Left lung (tissue), 10 donors: ENCODE measurements around the gene PMEPA1. TPM values are rescaled to one million over a fixed set of nuclear protein-coding genes. Genes with fewer than 3 reads are reported as not detected.

Source experiments
- ATAC-seq: fragments of 200-7000 bp; cut with Tn5 transposase; one replicate; pipeline ENCODE4 v1.9.1; 2020; ENCODE audit warnings: moderate library complexity
- DNase-seq, 4 donors: peaks; one replicate each; pipeline ENCODE4 v3.0.0-alpha.2; 2013 to 2020
- H3K27ac ChIP-seq, 2 donors: fragments of 200-600 bp; sonication (generic) in 1 of 2; one replicate each; pipeline versions ENCODE4 v1.5.0 to v1.8.0; 2020 to 2021
- H3K27me3 ChIP-seq, 2 donors: fragments of 200-600 bp; sonication (generic) in 1 of 2; one replicate each; pipeline versions ENCODE4 v1.5.0 to v1.8.0; 2020 to 2021
- H3K36me3 ChIP-seq, 2 donors: fragments of 200-600 bp; sonication (generic) in 1 of 2; one replicate each; pipeline versions ENCODE4 v1.5.0 to v1.8.0; 2020 to 2021
- H3K4me1 ChIP-seq, 2 donors: fragments of 200-600 bp; one replicate each; pipeline ENCODE4 v1.8.0; 2021
- H3K4me3 ChIP-seq, 2 donors: fragments of 200-600 bp; sonication (generic) in 1 of 2; one replicate each; pipeline versions ENCODE4 v1.5.0 to v1.8.0; 2020 to 2021; ENCODE audit warnings: mild to moderate bottlenecking in 1 of 2
- H3K9me3 ChIP-seq, 2 donors: fragments of 200-600 bp; sonication (generic) in 1 of 2; one replicate each; pipeline versions ENCODE4 v1.5.0 to v1.8.0; 2020 to 2021
- intact Hi-C, 2 donors: fragments of 100-400 bp; cut with DNase I; formaldehyde crosslinking; loops; one replicate each; pipeline versions ENCODE4 v1.11.2 to v1.14.2; 2022
- polyA plus RNA-seq, 6 donors: library from polyadenylated mRNA; unstranded; fragments of 120-200 nt; gene quantifications; one replicate each; pipeline ENCODE4 v1.2.1, GENCODE V29; 2013; ENCODE audit not compliant: insufficient read length in 6 of 6
- total RNA-seq, 2 donors: library from RNA; stranded (reverse); fragmentation: NEBNext Ultra II Directional; extraction: Animal tissue kit (Norgen Biotek cat#: 25700); gene quantifications; one replicate each; pipeline ENCODE4 v1.2.1, GENCODE V29; 2021
- TF ChIP-seq, protein P1 (sequence below), 2 donors: fragments of 200-600 bp; sonication (generic) in 1 of 2; IDR thresholded peaks; one replicate each; pipeline versions ENCODE4 v1.5.0 to v1.8.0; 2021; ENCODE audit warnings: antibody characterized with exemption in 2 of 2
- donor health status: DM: no; HTN: yes; CAD: no.
- donor health status: DM: no; HTN: no; CAD: no.

PMEPA1 gene
- total and polyA plus RNA-seq, 8 donors = 19.4 to 109 (median 26.2) TPM

- intact Hi-C loops = no loop called here
- peaks cover 14 to 22% of the 10 kb centered on the region in 2 donors for H3K4me1 ChIP-seq
- no peak overlapping the region for H3K4me3 ChIP-seq
- TF ChIP-seq, protein P1, sequence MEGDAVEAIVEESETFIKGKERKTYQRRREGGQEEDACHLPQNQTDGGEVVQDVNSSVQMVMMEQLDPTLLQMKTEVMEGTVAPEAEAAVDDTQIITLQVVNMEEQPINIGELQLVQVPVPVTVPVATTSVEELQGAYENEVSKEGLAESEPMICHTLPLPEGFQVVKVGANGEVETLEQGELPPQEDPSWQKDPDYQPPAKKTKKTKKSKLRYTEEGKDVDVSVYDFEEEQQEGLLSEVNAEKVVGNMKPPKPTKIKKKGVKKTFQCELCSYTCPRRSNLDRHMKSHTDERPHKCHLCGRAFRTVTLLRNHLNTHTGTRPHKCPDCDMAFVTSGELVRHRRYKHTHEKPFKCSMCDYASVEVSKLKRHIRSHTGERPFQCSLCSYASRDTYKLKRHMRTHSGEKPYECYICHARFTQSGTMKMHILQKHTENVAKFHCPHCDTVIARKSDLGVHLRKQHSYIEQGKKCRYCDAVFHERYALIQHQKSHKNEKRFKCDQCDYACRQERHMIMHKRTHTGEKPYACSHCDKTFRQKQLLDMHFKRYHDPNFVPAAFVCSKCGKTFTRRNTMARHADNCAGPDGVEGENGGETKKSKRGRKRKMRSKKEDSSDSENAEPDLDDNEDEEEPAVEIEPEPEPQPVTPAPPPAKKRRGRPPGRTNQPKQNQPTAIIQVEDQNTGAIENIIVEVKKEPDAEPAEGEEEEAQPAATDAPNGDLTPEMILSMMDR (IDR thresholded peaks at IDR 0.05) = no peak
- DNase-seq (no peak), ATAC-seq (no peak)
- no peak overlapping the region for H3K27ac ChIP-seq
- H3K9me3 ChIP-seq = no peaks in the 10 kb centered on the region
- H3K36me3 ChIP-seq = peaks cover 0 to 5% of the 10 kb centered on the region in 2 donors
- peaks cover 0 to 9% of the 10 kb centered on the region in 2 donors for H3K27me3 ChIP-seq
These were observed 40.2 kb downstream of the PMEPA1 start for GRCh38 chr20:57669632-57670031.

GRCh38 chr20:57667924-57668782, 41.7 kb downstream of the PMEPA1 start:
- ATAC-seq = peak; percentile 81
- Histone ChIP-seq H3K27ac (peak overlapping the region in 1 of 2 donors; percentile 13), H3K4me3 (no peak overlapping the region), H3K27me3 (peaks cover 0 to 9% of the 10 kb centered on the region in 2 donors), H3K4me1 (peaks cover 14 to 17% of the 10 kb centered on the region in 2 donors), H3K36me3 (peaks cover 0 to 5% of the 10 kb centered on the region in 2 donors), H3K9me3 (no peaks in the 10 kb centered on the region)
- TF ChIP-seq, protein P1 (IDR thresholded peaks at IDR 0.05) = no peak
- peak in 3 of 4 donors; percentile 68 to 85 (median 82) for DNase-seq
- intact Hi-C loops = no loop called here

- intact Hi-C loops = no loop called here
- TF ChIP-seq, protein P1 (IDR thresholded peaks at IDR 0.05) = no peak
- H3K27me3 ChIP-seq = peaks cover 0 to 6% of the 10 kb centered on the region in 2 donors
- H3K4me3 ChIP-seq = no peak overlapping the region
- DNase-seq (peak in 1 of 4 donors; percentile 65), ATAC-seq (no peak)
- H3K36me3 ChIP-seq = peaks cover 0 to 5% of the 10 kb centered on the region in 2 donors
- peak overlapping the region in 1 of 2 donors; percentile 19 for H3K27ac ChIP-seq
- H3K4me1 ChIP-seq = peaks cover 9 to 10% of the 10 kb centered on the region in 2 donors
- no peaks in the 10 kb centered on the region for H3K9me3 ChIP-seq
These were observed 42.4 kb downstream of the PMEPA1 start for GRCh38 chr20:57667388-57667787.

GRCh38 chr20:57666834-57667157, 43.0 kb downstream of the PMEPA1 start:
- intact Hi-C loops = no loop called here
- peaks cover 0 to 5% of the 10 kb centered on the region in 2 donors for H3K36me3 ChIP-seq
- H3K4me3 ChIP-seq = no peak overlapping the region
- no peaks in the 10 kb centered on the region for H3K9me3 ChIP-seq
- peaks cover 3 to 4% of the 10 kb centered on the region in 2 donors for H3K4me1 ChIP-seq
- TF ChIP-seq, protein P1 (IDR thresholded peaks at IDR 0.05) = no peak
- peak in 1 of 4 donors; percentile 41 for DNase-seq
- peaks cover 0 to under 1% of the 10 kb centered on the region in 2 donors for H3K27me3 ChIP-seq
- ATAC-seq = no peak
- no peak overlapping the region for H3K27ac ChIP-seq

GRCh38 chr20:57666106-57666833, 43.5 kb downstream of the PMEPA1 start:
- ATAC-seq (no peak), DNase-seq (peak in 1 of 4 donors; percentile 54)
- no peaks in the 10 kb centered on the region for H3K27me3 ChIP-seq
- peaks cover 0 to 5% of the 10 kb centered on the region in 2 donors for H3K36me3 ChIP-seq
- TF ChIP-seq, protein P1 (IDR thresholded peaks at IDR 0.05) = no peak
- no peaks in the 10 kb centered on the region for H3K9me3 ChIP-seq
- H3K4me1 ChIP-seq = peaks cover 0 to 1% of the 10 kb centered on the region in 2 donors
- H3K27ac ChIP-seq = no peak overlapping the region
- intact Hi-C loops = no loop called here
- H3K4me3 ChIP-seq = no peak overlapping the region
